ENCODE measurements around the gene SPAG17. TPM values are rescaled to one million over a fixed set of nuclear protein-coding genes. Genes with fewer than 3 reads are reported as not detected.
A peak's percentile ranks its signal among the peaks of the same experiment; 100 is the strongest.
"Not testable (repeated sequence)": the region's sequence is repeated elsewhere in the genome, so short reads cannot be mapped to it uniquely, and the experiment has no call there.

Gene SPAG17
- total RNA-seq, 2 donors from 2014 or later, result 9.0 TPM; not detected in 1

DNA sequence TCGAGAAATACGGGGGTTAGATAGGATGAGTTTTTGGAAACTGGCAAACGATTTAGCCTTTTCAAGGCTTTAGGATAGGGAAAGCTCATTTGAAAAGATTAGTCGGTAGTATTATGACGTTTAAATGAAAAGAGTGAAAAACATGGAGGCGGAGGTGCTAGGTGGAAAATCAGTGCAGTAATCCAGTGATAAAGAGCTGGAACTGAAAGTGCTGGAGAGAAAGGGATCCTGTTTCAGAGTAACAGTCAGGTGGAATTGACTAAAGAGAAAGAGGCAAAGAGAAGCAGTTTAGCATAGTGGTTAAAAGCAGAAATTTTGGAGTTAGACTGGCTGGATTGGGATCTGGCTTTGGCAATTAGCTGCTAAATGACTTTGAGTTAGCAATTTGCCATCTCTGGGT is 254.5 kb downstream of the SPAG17 start:
- TF ChIP-seq POLR2AphosphoS5 (IDR thresholded peaks at IDR 0.05), result no peak
- no peak for TF ChIP-seq POLR2A (IDR thresholded peaks at IDR 0.05)
- TF ChIP-seq, protein P1, sequence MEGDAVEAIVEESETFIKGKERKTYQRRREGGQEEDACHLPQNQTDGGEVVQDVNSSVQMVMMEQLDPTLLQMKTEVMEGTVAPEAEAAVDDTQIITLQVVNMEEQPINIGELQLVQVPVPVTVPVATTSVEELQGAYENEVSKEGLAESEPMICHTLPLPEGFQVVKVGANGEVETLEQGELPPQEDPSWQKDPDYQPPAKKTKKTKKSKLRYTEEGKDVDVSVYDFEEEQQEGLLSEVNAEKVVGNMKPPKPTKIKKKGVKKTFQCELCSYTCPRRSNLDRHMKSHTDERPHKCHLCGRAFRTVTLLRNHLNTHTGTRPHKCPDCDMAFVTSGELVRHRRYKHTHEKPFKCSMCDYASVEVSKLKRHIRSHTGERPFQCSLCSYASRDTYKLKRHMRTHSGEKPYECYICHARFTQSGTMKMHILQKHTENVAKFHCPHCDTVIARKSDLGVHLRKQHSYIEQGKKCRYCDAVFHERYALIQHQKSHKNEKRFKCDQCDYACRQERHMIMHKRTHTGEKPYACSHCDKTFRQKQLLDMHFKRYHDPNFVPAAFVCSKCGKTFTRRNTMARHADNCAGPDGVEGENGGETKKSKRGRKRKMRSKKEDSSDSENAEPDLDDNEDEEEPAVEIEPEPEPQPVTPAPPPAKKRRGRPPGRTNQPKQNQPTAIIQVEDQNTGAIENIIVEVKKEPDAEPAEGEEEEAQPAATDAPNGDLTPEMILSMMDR (IDR thresholded peaks at IDR 0.05), result no peak
- 4% methylated on average over 6 of the region's 6 CpGs for WGBS
- intact Hi-C loops (cut with DNase I), result no loop called here
- H3K9me3 ChIP-seq, result no peaks in the 10 kb centered on the region
- H3K27ac ChIP-seq, result no peak overlapping the region
- H3K4me1 ChIP-seq (replicated peaks), result no peaks in the 10 kb centered on the region
- no peaks in the 10 kb centered on the region for H3K27me3 ChIP-seq (replicated peaks; ENCODE audit: insufficient read depth)
- H3K4me3 ChIP-seq, result peak overlapping the region; percentile 69 to 88
- no peak for DNase-seq (ENCODE audit: low spot score)
- H3K36me3 ChIP-seq, result no peaks in the 10 kb centered on the region

DNA sequence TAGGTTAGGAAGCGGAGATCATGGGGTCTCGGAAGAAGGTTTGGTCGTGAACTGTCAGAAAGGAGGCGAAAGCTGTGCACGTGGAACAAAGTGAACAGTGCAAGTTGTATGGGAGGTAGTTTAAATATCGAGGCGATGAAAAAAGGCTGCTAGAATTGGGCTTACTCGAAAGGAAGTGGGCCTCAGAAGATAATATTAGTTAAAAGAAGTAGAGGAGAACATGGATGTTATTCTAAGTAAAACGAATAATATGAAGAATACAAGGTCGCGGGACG is 254.9 kb downstream of the SPAG17 start:
- peak overlapping the region; percentile 69 to 88 for H3K4me3 ChIP-seq
- no peaks in the 10 kb centered on the region for H3K9me3 ChIP-seq
- H3K36me3 ChIP-seq, result no peaks in the 10 kb centered on the region
- TF ChIP-seq, protein P1 (IDR thresholded peaks at IDR 0.05), result no peak
- TF ChIP-seq POLR2AphosphoS5 (IDR thresholded peaks at IDR 0.05), result no peak
- TF ChIP-seq POLR2A (IDR thresholded peaks at IDR 0.05), result no peak
- intact Hi-C loops (cut with DNase I), result no loop called here
- no peaks in the 10 kb centered on the region for H3K27me3 ChIP-seq (replicated peaks; ENCODE audit: insufficient read depth)
- no peaks in the 10 kb centered on the region for H3K4me1 ChIP-seq (replicated peaks)
- no peak for DNase-seq (ENCODE audit: low spot score)
- under 1% methylated on average over 12 of the region's 12 CpGs for WGBS
- no peak overlapping the region for H3K27ac ChIP-seq

DNA sequence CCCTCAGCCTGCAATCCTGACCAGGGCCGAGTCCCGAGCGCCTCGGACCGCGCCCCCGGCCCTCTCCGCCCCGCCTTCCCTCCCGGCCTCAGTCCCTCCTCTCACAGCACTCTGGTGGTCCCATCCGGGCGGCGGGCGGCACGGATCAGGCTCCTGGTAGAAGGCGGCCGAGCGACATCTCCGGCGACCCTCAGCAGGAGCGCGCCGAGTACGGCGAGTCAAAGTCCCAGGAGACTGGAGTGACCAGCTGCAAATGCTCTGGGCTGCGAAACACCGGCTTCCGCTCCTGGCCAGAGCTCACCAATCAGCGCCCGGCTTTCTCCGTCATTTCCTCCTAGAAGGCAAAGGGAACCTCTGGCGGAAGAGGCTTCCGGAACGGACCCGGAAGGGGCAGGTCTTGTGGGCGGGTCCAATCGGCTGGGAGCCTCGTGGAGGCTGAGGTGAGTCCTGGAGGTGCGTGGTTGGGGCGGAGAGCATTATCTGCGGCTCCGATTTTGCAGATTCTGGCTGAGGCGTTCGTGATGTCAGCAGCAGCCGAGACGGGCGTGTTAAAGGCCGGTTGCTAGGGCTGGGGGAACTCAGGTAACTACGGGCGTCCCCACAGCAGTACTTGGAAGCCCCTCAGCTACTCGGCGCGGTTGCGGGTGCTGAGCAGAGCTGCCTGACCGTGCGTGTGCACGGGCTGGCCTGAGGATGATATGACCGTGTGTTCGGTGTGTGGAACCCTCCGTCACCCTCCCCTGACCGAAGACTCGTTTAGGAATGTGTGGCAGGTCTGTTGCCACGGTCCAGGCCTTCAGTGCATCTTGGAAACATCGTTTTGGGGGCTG is 255.5 kb downstream of the SPAG17 start, which contains the start of the genes GDAP2 and WDR3:
GDAP2 (minus strand) TSS at position 279 of the 830 bp plus-strand sequence. CDS start 9,264 bp downstream, outside the sequence.
WDR3 (plus strand) TSS at position 397 of the 830 bp plus-strand sequence. CDS start 3,581 bp downstream, outside the sequence.
- WGBS, result under 1% methylated on average over 64 of the region's 64 CpGs
- Histone ChIP-seq H3K9me3 (no peaks in the 10 kb centered on the region), H3K4me3 (peak within 1 kb of the TSS; percentile 69 to 88), H3K36me3 (no peaks in the 10 kb centered on the region), H3K27me3 (replicated peaks; ENCODE audit: insufficient read depth) (no peaks in the 10 kb centered on the region), H3K27ac (peak within 1 kb of the TSS; percentile 75 to 80), H3K4me1 (replicated peaks) (no peaks in the 10 kb centered on the region)
- intact Hi-C loops (cut with DNase I), result no loop called here
- DNase-seq (ENCODE audit: low spot score), result peak; percentile 97
- TF ChIP-seq POLR2AphosphoS5 (IDR thresholded peaks at IDR 0.05) (peak; percentile 96), POLR2A (IDR thresholded peaks at IDR 0.05) (peak; percentile 59)
- TF ChIP-seq, protein P1 (IDR thresholded peaks at IDR 0.05), result no peak

DNA sequence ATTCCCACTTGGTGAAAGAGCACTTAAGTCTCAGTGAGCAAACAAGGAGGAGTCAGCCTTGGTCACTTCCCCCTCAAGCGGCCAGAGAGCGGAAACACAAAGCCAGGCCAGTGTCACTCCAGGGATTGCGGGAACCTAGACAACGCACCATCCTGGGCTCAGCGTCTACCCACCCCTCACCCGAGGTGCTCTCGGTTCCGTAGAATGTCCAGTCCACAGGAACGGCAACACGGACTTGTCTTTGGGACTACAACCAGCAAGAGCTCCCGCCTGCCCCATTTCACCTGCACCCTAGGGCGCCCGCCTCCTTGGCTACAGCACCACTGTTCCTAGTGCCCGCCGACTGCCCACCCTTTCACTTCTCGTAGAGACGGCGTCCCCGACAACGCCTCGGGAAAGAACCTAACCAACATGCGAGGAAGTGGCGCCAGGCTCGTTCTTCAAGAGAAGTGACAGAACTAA is 256.1 kb downstream of the SPAG17 start:
- H3K4me3 ChIP-seq, result peak overlapping the region; percentile 69 to 88
- no peaks in the 10 kb centered on the region for H3K9me3 ChIP-seq
- H3K4me1 ChIP-seq (replicated peaks), result no peaks in the 10 kb centered on the region
- WGBS, result 1% methylated on average over 16 of the region's 24 CpGs
- DNase-seq (ENCODE audit: low spot score), result peak; percentile 16
- H3K27me3 ChIP-seq (replicated peaks; ENCODE audit: insufficient read depth), result no peaks in the 10 kb centered on the region
- TF ChIP-seq, protein P1 (IDR thresholded peaks at IDR 0.05), result no peak
- TF ChIP-seq POLR2A (IDR thresholded peaks at IDR 0.05) (no peak), POLR2AphosphoS5 (IDR thresholded peaks at IDR 0.05) (no peak)
- intact Hi-C loops (cut with DNase I), result no loop called here
- no peaks in the 10 kb centered on the region for H3K36me3 ChIP-seq
- H3K27ac ChIP-seq, result peak overlapping the region; percentile 75 to 80

DNA sequence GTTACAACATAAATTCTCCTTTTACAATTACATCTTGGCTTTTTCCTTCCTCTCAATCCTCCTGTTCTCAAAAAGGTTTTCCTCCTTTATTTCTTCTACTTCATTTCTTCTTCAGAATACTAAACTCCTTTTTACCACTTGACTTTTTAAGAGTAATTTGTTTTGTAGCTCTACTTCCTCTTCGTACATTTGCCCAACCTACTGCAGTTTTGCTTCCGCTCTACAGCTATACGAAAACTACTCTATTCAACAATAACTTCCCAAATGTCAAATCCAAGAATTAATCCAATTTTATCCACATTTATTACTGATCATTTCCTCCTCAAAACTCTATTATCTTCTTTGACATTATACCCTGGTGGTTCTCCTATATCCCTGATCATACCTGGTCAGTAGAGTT is 259.0 kb downstream of the SPAG17 start:
- intact Hi-C loops (cut with DNase I), result no loop called here
- WGBS, result 91% methylated on average over 3 of the region's 3 CpGs

DNA sequence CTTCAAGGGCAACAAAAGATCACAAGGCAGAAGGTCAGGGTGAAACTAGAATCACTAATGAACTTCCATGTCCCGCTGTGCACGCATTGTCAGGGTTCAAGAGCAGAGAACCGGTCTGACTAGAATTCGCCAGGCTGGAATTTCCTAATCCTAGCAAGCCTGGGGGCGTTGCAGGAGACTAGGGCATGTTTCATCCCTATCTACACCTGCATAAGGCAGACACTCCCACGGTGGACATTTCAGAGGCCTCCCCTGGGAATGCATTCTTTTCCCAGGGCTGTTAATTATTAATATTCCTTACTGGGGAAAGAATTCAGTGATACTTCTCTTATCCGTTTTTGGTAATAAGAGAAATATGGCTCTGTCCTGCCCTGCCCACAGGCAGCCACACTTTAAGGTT is 262.3 kb downstream of the SPAG17 start:
- intact Hi-C loops (cut with DNase I); H3K36me3 ChIP-seq; H3K4me1 ChIP-seq (replicated peaks); H3K9me3 ChIP-seq; H3K27me3 ChIP-seq (replicated peaks; ENCODE audit: insufficient read depth); DNase-seq (ENCODE audit: low spot score); H3K4me3 ChIP-seq; H3K27ac ChIP-seq: not testable (repeated sequence)
- 86% methylated on average over 7 of the region's 7 CpGs for WGBS

More for the DNA sequence above, 259.0 kb downstream of the SPAG17 start:
- no peak for TF ChIP-seq POLR2AphosphoS5 (IDR thresholded peaks at IDR 0.05)
- TF ChIP-seq, protein P1 (IDR thresholded peaks at IDR 0.05), result no peak
- TF ChIP-seq POLR2A (IDR thresholded peaks at IDR 0.05), result no peak
- Histone ChIP-seq H3K36me3 (no peaks in the 10 kb centered on the region), H3K9me3 (no peaks in the 10 kb centered on the region), H3K27me3 (replicated peaks; ENCODE audit: insufficient read depth) (no peaks in the 10 kb centered on the region), H3K27ac (no peak overlapping the region), H3K4me3 (no peak overlapping the region), H3K4me1 (replicated peaks) (no peaks in the 10 kb centered on the region)
- DNase-seq (ENCODE audit: low spot score), result no peak
